KMS-11 (cell line): ENCODE data around the gene PPP1R15A.
A peak's percentile ranks its signal among the peaks of the same experiment; 100 is the strongest.
"Not testable (repeated sequence)": the region's sequence is repeated elsewhere in the genome, so short reads cannot be mapped to it uniquely, and the experiment has no call there.

Source experiments
- H2AFZ ChIP-seq: fragments of 200-600 bp; sonication (generic); 2 replicates; pipeline ENCODE4 v1.6.1; 2016; ENCODE audit warnings: antibody characterized with exemption, mixed run types, low read depth
- H3K27ac ChIP-seq: fragments of 200-600 bp; sonication (generic); 2 replicates; pipeline ENCODE4 v1.6.1; 2016; ENCODE audit warnings: mild to moderate bottlenecking, mixed run types
- H3K27me3 ChIP-seq: fragments of 200-600 bp; sonication (generic); 2 replicates; pipeline ENCODE4 v1.6.1; 2017; ENCODE audit warnings: mild to moderate bottlenecking, low read depth, mixed run types, moderate library complexity; ENCODE audit not compliant: insufficient read depth
- H3K36me3 ChIP-seq: fragments of 200-600 bp; sonication (generic); 2 replicates; pipeline ENCODE4 v1.6.1; 2017; ENCODE audit warnings: mild to moderate bottlenecking, mixed run types; ENCODE audit not compliant: insufficient read depth
- H3K4me1 ChIP-seq: fragments of 200-600 bp; sonication (generic); 2 replicates; pipeline ENCODE4 v1.6.1; 2016; ENCODE audit warnings: mild to moderate bottlenecking, low read depth, mixed run types; ENCODE audit not compliant: poor library complexity, severe bottlenecking
- H3K4me2 ChIP-seq: fragments of 200-600 bp; sonication (generic); 2 replicates; pipeline ENCODE4 v1.7.0; 2016; ENCODE audit warnings: mild to moderate bottlenecking, mixed run types
- H3K4me3 ChIP-seq: fragments of 200-600 bp; sonication (generic); IDR thresholded peaks from 2 replicates; pipeline ENCODE4 v1.6.1; 2017; ENCODE audit warnings: low read depth, low read length, mixed read lengths; ENCODE audit not compliant: insufficient read depth
- H3K79me2 ChIP-seq: fragments of 200-600 bp; sonication (generic); 2 replicates; pipeline ENCODE4 v1.6.1; 2016; ENCODE audit warnings: low read depth, mixed run types; ENCODE audit not compliant: insufficient read depth
- H3K9ac ChIP-seq: fragments of 200-600 bp; sonication (generic); 2 replicates; pipeline ENCODE4 v1.6.1; 2016; ENCODE audit warnings: mild to moderate bottlenecking, mixed run types
- H4K20me1 ChIP-seq: fragments of 200-600 bp; sonication (generic); 2 replicates; pipeline ENCODE4 v1.6.1; 2016; ENCODE audit warnings: mild to moderate bottlenecking, mixed run types; ENCODE audit not compliant: insufficient read depth
- CTCF ChIP-seq: fragments of 200-600 bp; sonication (generic); conservative IDR thresholded peaks from 2 replicates; pipeline ENCODE4 v1.6.1; 2017; ENCODE audit warnings: low read depth, mild to moderate bottlenecking, antibody characterized with exemption, low read length, moderate library complexity, mixed read lengths

Gene PPP1R15A

GRCh38 chr19:48897181-48897580 lies 25.0 kb downstream of the PPP1R15A start:
- no peak overlapping the region for H3K4me3 ChIP-seq
- no peak for TF ChIP-seq CTCF
- no peak overlapping the region for H3K4me2 ChIP-seq
- H3K36me3 ChIP-seq = no peaks in the 10 kb centered on the region
- H3K4me1 ChIP-seq = peaks cover 28% of the 10 kb centered on the region
- H4K20me1 ChIP-seq = no peaks in the 10 kb centered on the region
- H3K27ac ChIP-seq = no peak overlapping the region
- H3K9ac ChIP-seq = no peak overlapping the region
- no peak overlapping the region for H2AFZ ChIP-seq
- no peaks in the 10 kb centered on the region for H3K27me3 ChIP-seq
- H3K79me2 ChIP-seq = no peaks in the 10 kb centered on the region

DNA sequence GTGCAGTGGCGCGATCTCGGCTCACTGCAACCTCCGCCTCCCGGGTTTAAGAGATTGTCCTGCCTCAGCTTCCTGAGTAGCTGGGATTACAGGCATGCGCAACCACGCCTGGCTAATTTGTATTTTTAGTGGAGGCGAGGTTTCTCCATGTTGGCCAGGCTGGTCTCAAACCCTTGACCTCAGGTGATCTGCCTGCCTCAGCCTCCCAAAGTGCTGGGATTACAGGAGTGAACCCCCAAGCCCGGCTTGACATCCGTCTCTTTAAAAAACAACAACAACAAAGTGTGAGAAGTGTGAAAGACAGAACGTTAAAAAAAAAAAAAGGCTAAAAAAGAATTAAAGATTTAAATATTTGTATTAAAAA lies 27.1 kb downstream of the PPP1R15A start:
- Histone ChIP-seq H3K4me1 (peaks cover 12% of the 10 kb centered on the region), H3K4me2 (peak overlapping the region; percentile 46; the same call in 1 of the 2 replicates), H3K9ac (peak overlapping the region; percentile 50; the same call in 1 of the 2 replicates), H2AFZ (peak overlapping the region; percentile 88; the same call in 1 of the 2 replicates), H3K27ac (peak overlapping the region; percentile 76)
- H4K20me1 ChIP-seq, H3K27me3 ChIP-seq, H3K4me3 ChIP-seq, H3K79me2 ChIP-seq, H3K36me3 ChIP-seq: not testable (repeated sequence)

GRCh38 chr19:48899781-48900476 lies 27.7 kb downstream of the PPP1R15A start, which contains the start of gene NUCB1:
NUCB1 (plus strand) TSS chr19:48900312; CDS start chr19:48900797, 485 bp downstream.
- TF ChIP-seq CTCF = no peak
- H3K4me1 ChIP-seq = peaks cover 12% of the 10 kb centered on the region
- peak within 1 kb of the TSS; percentile 68 for H3K4me2 ChIP-seq
- peak within 1 kb of the TSS; percentile 88 for H2AFZ ChIP-seq
- peak within 1 kb of the TSS; percentile 76 for H3K27ac ChIP-seq
- H3K79me2 ChIP-seq = no peaks in the 10 kb centered on the region
- H3K4me3 ChIP-seq = no peak within 1 kb of the TSS
- H3K27me3 ChIP-seq = no peaks in the 10 kb centered on the region
- H3K9ac ChIP-seq = peak within 1 kb of the TSS; percentile 50; the same call in 1 of the 2 replicates
- H4K20me1 ChIP-seq = no peaks in the 10 kb centered on the region
- H3K36me3 ChIP-seq = no peaks in the 10 kb centered on the region

- Histone ChIP-seq H4K20me1 (no peaks in the 10 kb centered on the region), H3K4me2 (peak overlapping the region; percentile 68), H3K27me3 (no peaks in the 10 kb centered on the region), H3K4me3 (no peak overlapping the region), H2AFZ (peak overlapping the region; percentile 88; the same call in 1 of the 2 replicates), H3K27ac (peak overlapping the region; percentile 76; the same call in 1 of the 2 replicates), H3K4me1 (peaks cover 12% of the 10 kb centered on the region), H3K36me3 (no peaks in the 10 kb centered on the region), H3K9ac (peak overlapping the region; percentile 50; the same call in 1 of the 2 replicates), H3K79me2 (no peaks in the 10 kb centered on the region)
- TF ChIP-seq CTCF = no peak
Measured at GRCh38 chr19:48900477-48901406, 28.5 kb downstream of the PPP1R15A start.

GRCh38 chr19:48902291-48902690 lies 30.1 kb downstream of the PPP1R15A start:
- not testable (repeated sequence) for H2AFZ ChIP-seq, H3K4me2 ChIP-seq, H4K20me1 ChIP-seq, H3K9ac ChIP-seq, H3K27me3 ChIP-seq, H3K27ac ChIP-seq, H3K4me3 ChIP-seq, H3K79me2 ChIP-seq, H3K36me3 ChIP-seq
- peaks cover 12% of the 10 kb centered on the region for H3K4me1 ChIP-seq

DNA sequence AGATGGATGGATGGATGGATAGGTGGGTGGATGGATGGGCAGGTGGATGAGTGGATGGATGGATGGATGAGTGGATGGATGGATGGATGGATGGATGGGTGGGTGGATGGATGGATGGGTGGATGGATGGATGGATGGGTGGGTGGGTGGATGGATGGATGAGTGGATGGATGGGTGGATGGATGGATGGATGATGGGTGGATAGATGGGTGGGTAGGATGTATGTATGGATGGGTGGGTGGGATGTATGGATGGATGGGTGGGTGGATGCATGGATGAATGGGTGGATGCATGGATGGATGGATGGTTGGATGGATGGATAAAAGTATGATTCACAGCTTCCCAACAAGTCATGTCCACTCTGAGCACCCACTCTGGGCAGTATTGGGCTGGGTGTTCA lies 31.6 kb downstream of the PPP1R15A start:
- not testable (repeated sequence) for H3K36me3 ChIP-seq, H2AFZ ChIP-seq, H3K4me2 ChIP-seq, H3K79me2 ChIP-seq, H3K9ac ChIP-seq, H3K4me3 ChIP-seq, H3K27me3 ChIP-seq, H4K20me1 ChIP-seq, H3K27ac ChIP-seq
- peaks cover 12% of the 10 kb centered on the region for H3K4me1 ChIP-seq
